ENCODE measurements around the gene SH3RF3. TPM values are rescaled to one million over a fixed set of nuclear protein-coding genes. Genes with fewer than 3 reads are reported as not detected.

SH3RF3 gene
- total RNA-seq, 2 experiments from 2014 or later, result 1.4 TPM

DNA sequence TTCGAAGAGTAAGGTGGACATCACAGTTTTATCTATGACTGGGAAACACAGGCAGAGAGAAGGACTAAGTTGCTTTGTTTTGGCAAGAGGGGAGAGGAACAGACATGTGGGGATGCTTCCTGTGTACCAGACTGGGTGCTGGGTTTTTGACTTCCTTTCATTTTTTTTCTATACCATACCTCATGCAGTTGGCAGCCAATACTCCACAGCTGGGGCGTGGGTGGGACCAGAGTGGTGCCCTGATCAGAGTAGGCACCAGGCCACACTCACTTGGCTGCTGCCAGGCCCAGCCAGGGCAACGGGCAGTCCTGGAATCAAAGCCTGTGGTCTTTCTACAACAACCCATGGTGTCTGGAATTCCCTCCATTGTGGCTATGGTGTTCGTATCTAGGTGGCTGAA is 45.2 kb downstream of the SH3RF3 start:
- no peak for DNase-seq
- H3K27me3 Mint-ChIP-seq, result no peaks in the 10 kb centered on the region
- no peak for ATAC-seq
- intact Hi-C loops (cut with DNase I, micrococcal nuclease), result no loop called here
- H3K4me3 Mint-ChIP-seq, result no peak overlapping the region
- H3K36me3 Mint-ChIP-seq (ENCODE audit: low read depth), result no peaks in the 10 kb centered on the region
- ChIA-PET CTCF (no interaction called here), POLR2A (no interaction called here)
- peaks cover 24% of the 10 kb centered on the region for H3K4me1 Mint-ChIP-seq
- H3K27ac Mint-ChIP-seq, result no peak overlapping the region
- peaks cover 2% of the 10 kb centered on the region for H3K9me3 Mint-ChIP-seq (ENCODE audit: low read depth)

GRCh38 chr2:109174626-109175349 is 45.8 kb downstream of the SH3RF3 start:
- no peak overlapping the region for H3K27ac Mint-ChIP-seq
- no peak overlapping the region for H3K4me3 Mint-ChIP-seq
- peaks cover 24% of the 10 kb centered on the region for H3K4me1 Mint-ChIP-seq
- ChIA-PET CTCF (interaction anchor here (1.2 to 2.3 kb wide), 2 partner anchors 8 to 10 kb away, joined by 3 to 8 read pairs; no protein-coding TSS in a partner anchor), POLR2A (no interaction called here)
- no peaks in the 10 kb centered on the region for H3K27me3 Mint-ChIP-seq
- DNase-seq (no peak), ATAC-seq (no peak)
- peaks cover 7% of the 10 kb centered on the region for H3K9me3 Mint-ChIP-seq (ENCODE audit: low read depth)
- intact Hi-C loops (cut with DNase I, micrococcal nuclease), result no loop called here
- peaks cover 5% of the 10 kb centered on the region for H3K36me3 Mint-ChIP-seq (ENCODE audit: low read depth)

DNA sequence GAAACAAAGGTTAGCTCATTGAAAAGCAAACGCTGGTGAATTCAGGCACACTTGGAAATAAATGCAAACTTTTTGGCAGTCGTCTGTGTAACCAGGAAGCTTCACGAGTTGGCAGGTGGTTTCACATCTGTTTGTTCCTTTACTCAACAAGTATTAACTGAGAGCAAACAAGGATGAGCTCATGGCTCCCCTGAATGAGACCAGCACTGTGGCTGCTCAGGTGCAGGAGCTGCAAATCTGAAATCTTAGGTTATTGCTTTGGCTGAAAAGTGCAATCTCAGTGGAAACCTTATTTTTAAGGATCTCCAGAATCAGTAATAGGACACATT is 46.3 kb downstream of the SH3RF3 start:
- Mint-ChIP-seq H3K36me3 (ENCODE audit: low read depth) (peaks cover 5% of the 10 kb centered on the region), H3K27ac (no peak overlapping the region), H3K9me3 (ENCODE audit: low read depth) (peaks cover 7% of the 10 kb centered on the region), H3K4me3 (no peak overlapping the region), H3K4me1 (peaks cover 24% of the 10 kb centered on the region), H3K27me3 (no peaks in the 10 kb centered on the region)
- ChIA-PET CTCF (interaction anchor here (1.2 to 2.3 kb wide), 2 partner anchors 8 to 9 kb away, joined by 3 to 8 read pairs; no protein-coding TSS in a partner anchor), POLR2A (no interaction called here)
- no peak for ATAC-seq
- DNase-seq, result no peak
- intact Hi-C loops (cut with DNase I, micrococcal nuclease), result no loop called here

- no peak overlapping the region for H3K4me3 Mint-ChIP-seq
- peaks cover 8% of the 10 kb centered on the region for H3K9me3 Mint-ChIP-seq (ENCODE audit: low read depth)
- no peaks in the 10 kb centered on the region for H3K27me3 Mint-ChIP-seq
- ChIA-PET CTCF (interaction anchor here (0.5 to 2.3 kb wide), 2 partner anchors 10 to 24 kb away, joined by 3 to 8 read pairs; no protein-coding TSS in a partner anchor), POLR2A (no interaction called here)
- DNase-seq (no peak), ATAC-seq (no peak)
- H3K36me3 Mint-ChIP-seq (ENCODE audit: low read depth), result peaks cover 8% of the 10 kb centered on the region
- intact Hi-C loops (cut with DNase I, micrococcal nuclease), result no loop called here
- H3K27ac Mint-ChIP-seq, result no peak overlapping the region
- H3K4me1 Mint-ChIP-seq, result peaks cover 24% of the 10 kb centered on the region
Measured at GRCh38 chr2:109176928-109177327, 47.9 kb downstream of the SH3RF3 start.

- no peak for ATAC-seq
- H3K27ac Mint-ChIP-seq, result no peak overlapping the region
- H3K36me3 Mint-ChIP-seq (ENCODE audit: low read depth), result peaks cover 8% of the 10 kb centered on the region
- H3K4me1 Mint-ChIP-seq, result peaks cover 19% of the 10 kb centered on the region
- intact Hi-C loops (cut with DNase I, micrococcal nuclease), result no loop called here
- H3K27me3 Mint-ChIP-seq, result no peaks in the 10 kb centered on the region
- peaks cover 8% of the 10 kb centered on the region for H3K9me3 Mint-ChIP-seq (ENCODE audit: low read depth)
- DNase-seq, result no peak
- H3K4me3 Mint-ChIP-seq, result no peak overlapping the region
- POLR2A ChIA-PET, result no interaction called here
- CTCF ChIA-PET, result no interaction called here
Measured at GRCh38 chr2:109177635-109178034, 48.6 kb downstream of the SH3RF3 start.

DNA sequence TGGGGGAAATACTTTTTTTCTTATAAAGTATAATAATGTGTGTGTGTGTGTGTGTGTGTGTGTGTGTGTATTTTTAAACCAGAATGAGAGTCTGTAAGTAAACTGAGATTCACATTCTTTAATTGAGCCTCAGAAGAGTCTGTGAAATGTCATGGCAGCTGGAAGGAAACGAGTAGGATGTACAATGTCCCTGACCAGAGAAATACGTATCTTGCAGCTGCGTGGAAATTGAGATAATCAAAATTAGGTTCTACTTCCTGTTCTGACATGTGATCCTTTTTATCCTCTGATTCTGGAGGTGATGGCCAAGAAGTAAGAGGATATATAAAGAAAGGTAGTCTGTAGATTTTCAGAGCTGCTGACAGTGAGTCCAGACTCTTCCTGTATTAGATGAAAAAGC is 50.0 kb downstream of the SH3RF3 start:
- intact Hi-C loops (cut with DNase I, micrococcal nuclease), result no loop called here
- Mint-ChIP-seq H3K9me3 (ENCODE audit: low read depth) (peaks cover 8% of the 10 kb centered on the region), H3K4me3 (no peak overlapping the region), H3K36me3 (ENCODE audit: low read depth) (peaks cover 8% of the 10 kb centered on the region), H3K27me3 (no peaks in the 10 kb centered on the region), H3K4me1 (peaks cover 10% of the 10 kb centered on the region), H3K27ac (no peak overlapping the region)
- POLR2A ChIA-PET, result no interaction called here
- ATAC-seq, result no peak
- no peak for DNase-seq
- CTCF ChIA-PET, result no interaction called here

GRCh38 chr2:109180786-109181185 is 51.8 kb downstream of the SH3RF3 start:
- Mint-ChIP-seq H3K4me3 (no peak overlapping the region), H3K4me1 (peaks cover 3% of the 10 kb centered on the region), H3K27ac (no peak overlapping the region), H3K27me3 (no peaks in the 10 kb centered on the region), H3K36me3 (ENCODE audit: low read depth) (peaks cover 8% of the 10 kb centered on the region), H3K9me3 (ENCODE audit: low read depth) (peaks cover 8% of the 10 kb centered on the region)
- no peak for ATAC-seq
- ChIA-PET CTCF (interaction anchor here (0.6 to 0.7 kb wide), 2 partner anchors 12 to 97 kb away, joined by 3 read pairs; no protein-coding TSS in a partner anchor), POLR2A (no interaction called here)
- intact Hi-C loops (cut with DNase I, micrococcal nuclease), result no loop called here
- DNase-seq, result no peak

DNA sequence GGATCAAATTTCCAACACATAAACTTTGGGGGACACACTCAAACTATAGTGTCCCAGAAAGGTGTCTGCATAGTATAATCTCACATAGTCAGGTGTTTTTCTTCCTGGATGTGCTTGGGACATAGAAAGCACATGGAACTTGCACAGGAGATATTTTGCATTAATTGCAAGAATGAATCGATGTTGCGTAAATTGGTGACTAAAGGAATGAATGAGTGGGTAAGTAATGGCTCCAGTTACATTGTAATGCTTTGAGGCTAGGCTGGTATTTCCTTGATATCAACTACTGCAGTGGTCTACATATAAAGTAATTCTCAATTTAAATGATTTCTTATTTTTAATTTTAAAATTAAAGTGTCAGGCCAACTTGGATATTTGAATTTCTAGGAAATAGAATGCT is 53.4 kb downstream of the SH3RF3 start:
- POLR2A ChIA-PET, result no interaction called here
- H3K27me3 Mint-ChIP-seq, result no peaks in the 10 kb centered on the region
- DNase-seq (no peak), ATAC-seq (no peak)
- CTCF ChIA-PET, result no interaction called here
- peaks cover 3% of the 10 kb centered on the region for H3K4me1 Mint-ChIP-seq
- peaks cover 8% of the 10 kb centered on the region for H3K36me3 Mint-ChIP-seq (ENCODE audit: low read depth)
- intact Hi-C loops (cut with DNase I, micrococcal nuclease), result no loop called here
- H3K9me3 Mint-ChIP-seq (ENCODE audit: low read depth), result peaks cover 8% of the 10 kb centered on the region
- no peak overlapping the region for H3K4me3 Mint-ChIP-seq
- H3K27ac Mint-ChIP-seq, result no peak overlapping the region

DNA sequence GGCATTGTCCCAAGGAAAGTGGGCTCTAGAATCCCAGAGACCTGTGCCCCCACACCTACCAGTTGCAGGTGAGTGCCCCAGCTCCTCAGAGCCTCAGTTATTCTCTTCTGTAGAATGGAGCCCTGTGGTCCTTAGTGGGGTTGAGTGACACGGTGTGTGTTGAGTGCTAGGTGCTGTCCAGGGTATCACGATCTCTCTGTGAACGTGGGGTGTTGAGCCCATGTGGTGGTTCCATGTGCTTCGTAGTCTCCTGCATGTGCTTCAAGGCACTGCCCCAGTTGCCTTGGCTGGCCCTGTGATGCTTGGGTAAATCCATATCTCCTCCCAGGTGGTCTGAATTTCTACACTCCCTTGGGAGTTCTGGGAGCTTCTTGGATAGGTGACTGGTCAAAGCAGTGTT is 54.9 kb downstream of the SH3RF3 start:
- CTCF ChIA-PET, result interaction anchor here (0.7 to 1.0 kb wide), 2 partner anchors 9 to 51 kb away, joined by 3 read pairs; no protein-coding TSS in a partner anchor
- Mint-ChIP-seq H3K9me3 (ENCODE audit: low read depth) (peaks cover 7% of the 10 kb centered on the region), H3K4me1 (peaks cover 3% of the 10 kb centered on the region), H3K27me3 (no peaks in the 10 kb centered on the region), H3K27ac (no peak overlapping the region), H3K36me3 (ENCODE audit: low read depth) (peaks cover 8% of the 10 kb centered on the region), H3K4me3 (no peak overlapping the region)
- DNase-seq, result no peak
- ATAC-seq, result no peak
- intact Hi-C loops (cut with DNase I, micrococcal nuclease), result no loop called here
- POLR2A ChIA-PET, result no interaction called here

DNA sequence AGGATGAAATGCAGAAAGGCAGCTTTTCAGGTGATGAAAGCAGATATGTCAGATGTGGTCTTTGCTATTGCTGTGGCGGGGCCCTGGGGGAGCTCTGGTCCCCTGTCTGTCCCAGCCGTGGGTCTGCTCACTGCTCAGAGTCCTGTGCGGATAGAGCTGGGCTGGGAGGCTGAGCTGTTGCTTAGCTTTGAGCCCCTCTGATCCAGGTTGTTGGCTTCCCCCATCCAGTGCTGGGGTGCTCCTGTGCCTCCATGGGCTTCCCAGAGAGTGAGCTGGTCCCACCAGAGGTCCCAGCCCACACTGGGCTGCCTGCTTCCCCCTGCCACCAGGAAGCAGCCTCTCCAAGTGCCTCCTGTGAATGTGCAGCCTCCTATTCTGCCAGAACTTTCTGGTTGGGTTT is 55.4 kb downstream of the SH3RF3 start:
- Mint-ChIP-seq H3K4me3 (no peak overlapping the region), H3K9me3 (ENCODE audit: low read depth) (peaks cover 6% of the 10 kb centered on the region), H3K36me3 (ENCODE audit: low read depth) (peaks cover 7% of the 10 kb centered on the region), H3K27ac (no peak overlapping the region), H3K4me1 (peaks cover 3% of the 10 kb centered on the region), H3K27me3 (no peaks in the 10 kb centered on the region)
- ATAC-seq (no peak), DNase-seq (no peak)
- intact Hi-C loops (cut with DNase I, micrococcal nuclease), result no loop called here
- ChIA-PET CTCF (interaction anchor here (0.7 to 1.0 kb wide), 3 partner anchors 9 to 342 kb away, joined by 3 read pairs; no protein-coding TSS in a partner anchor), POLR2A (no interaction called here)

- peaks cover 1% of the 10 kb centered on the region for H3K9me3 Mint-ChIP-seq (ENCODE audit: low read depth)
- no peak for DNase-seq
- H3K27me3 Mint-ChIP-seq, result no peaks in the 10 kb centered on the region
- H3K4me3 Mint-ChIP-seq, result no peak overlapping the region
- no peak overlapping the region for H3K27ac Mint-ChIP-seq
- H3K36me3 Mint-ChIP-seq (ENCODE audit: low read depth), result peaks cover 3% of the 10 kb centered on the region
- intact Hi-C loops (cut with DNase I, micrococcal nuclease), result loop anchor here in 1 of 2 experiments (5.0 kb wide), 1 partner anchor 52 kb away; no protein-coding TSS in a partner anchor
- ChIA-PET POLR2A (no interaction called here), CTCF (no interaction called here)
- H3K4me1 Mint-ChIP-seq, result peaks cover 3% of the 10 kb centered on the region
- no peak for ATAC-seq
Measured at GRCh38 chr2:109185338-109185737, 56.3 kb downstream of the SH3RF3 start.

GRCh38 chr2:109185821-109186570 is 57.0 kb downstream of the SH3RF3 start:
- Mint-ChIP-seq H3K4me3 (no peak overlapping the region), H3K36me3 (ENCODE audit: low read depth) (peaks cover 3% of the 10 kb centered on the region), H3K27me3 (no peaks in the 10 kb centered on the region), H3K27ac (no peak overlapping the region), H3K4me1 (peaks cover 3% of the 10 kb centered on the region), H3K9me3 (ENCODE audit: low read depth) (no peaks in the 10 kb centered on the region)
- no peak for ATAC-seq
- no peak for DNase-seq
- ChIA-PET POLR2A (no interaction called here), CTCF (interaction anchor here (0.8 kb wide), 1 partner anchor 29 kb away, joined by 3 read pairs; no protein-coding TSS in a partner anchor)
- intact Hi-C loops (cut with DNase I, micrococcal nuclease), result loop anchor here in 1 of 2 experiments (5.0 kb wide), 1 partner anchor 51 kb away; no protein-coding TSS in a partner anchor

Measured in activated CD4-positive, alpha-beta T cell treated with anti-CD3 and anti-CD28 coated beads for 36 hours (primary cell).